Stomach (tissue), 9 donors: ENCODE data around the gene APCDD1. TPM values are rescaled to one million over a fixed set of nuclear protein-coding genes. Genes with fewer than 3 reads are reported as not detected.

Source experiments
- DNase-seq, 2 donors: peaks; one replicate each; pipeline versions ENCODE4 v3.0.0 to v3.0.0-alpha.2; 2013 to 2019
- H3K27ac ChIP-seq, 5 donors: fragments of 200-600 bp in 4 of 5; sonication (generic) in 4 of 5; one replicate each; pipeline ENCODE4 v1.5.1; 2013 to 2019; ENCODE audit warnings: mild to moderate bottlenecking in 1 of 5, moderate library complexity in 1 of 5
- H3K27me3 ChIP-seq, 3 donors: fragments of 200-600 bp; sonication (generic); one replicate each; pipeline ENCODE4 v1.5.1; 2017 to 2019; ENCODE audit warnings: mixed run types in 1 of 3
- H3K36me3 ChIP-seq, 4 donors: fragments of 200-600 bp; sonication (generic); 1 replicate in 3 of 4; 2 replicates in 1 of 4; pipeline ENCODE4 v1.5.1; 2016 to 2019
- H3K4me1 ChIP-seq, 4 donors: fragments of 200-600 bp; sonication (generic); one replicate each; pipeline ENCODE4 v1.5.1; 2016 to 2019
- H3K4me3 ChIP-seq, 4 donors: fragments of 200-600 bp; sonication (generic) in 3 of 4; one replicate each; pipeline ENCODE4 v1.5.1; 2016 to 2019; ENCODE audit warnings: mild to moderate bottlenecking in 1 of 4
- H3K9me3 ChIP-seq, 4 donors: fragments of 200-600 bp; sonication (generic); one replicate each; pipeline ENCODE4 v1.5.1; 2016 to 2019
- CTCF ChIP-seq, 7 experiments: fragments of 450-650 bp in 4 of 7; fragments of 200-600 bp in 3 of 7; sonication (generic) in 3 of 7; IDR thresholded peaks; one replicate each; pipeline ENCODE4 v1.5.1; 2016 to 2019; ENCODE audit warnings: antibody characterized with exemption in 7 of 7, control low read depth in 2 of 7, mild to moderate bottlenecking in 1 of 7
- EP300 ChIP-seq: sonication (generic); formaldehyde crosslinking; IDR thresholded peaks from one replicate; pipeline ENCODE4 v1.6.1; 2017; ENCODE audit warnings: antibody characterized with exemption
- POLR2A ChIP-seq, 4 donors: fragments of 450-650 bp; IDR thresholded peaks; one replicate each; pipeline ENCODE4 v1.6.1; 2016; ENCODE audit warnings: antibody characterized with exemption in 4 of 4, control low read depth in 2 of 4, mild to moderate bottlenecking in 1 of 4, moderate library complexity in 1 of 4
- POLR2AphosphoS5 ChIP-seq, 3 donors: sonication (generic); formaldehyde crosslinking; IDR thresholded peaks; one replicate each; pipeline ENCODE4 v1.6.1; 2016; ENCODE audit warnings: antibody characterized with exemption in 3 of 3
- WGBS, 5 donors: extraction: QIAGEN DNeasy Blood & Tissue Kit in 3 of 5; methylation state at CpG; one replicate each; pipeline versions ENCODE4 v1.1.5 to v1.1.7; 2013 to 2018; 5-methylcytosine and 5-hydroxymethylcytosine counted together
- intact Hi-C: fragments of 100-400 bp; cut with DNase I; formaldehyde crosslinking; loops from one replicate; pipeline ENCODE4 v1.15.1; 2023; ENCODE audit warnings: low total_unique reads
- polyA plus RNA-seq, 3 donors: library from polyadenylated mRNA; stranded (reverse); fragments of 200-250 nt; gene quantifications; one replicate each; pipeline ENCODE4 v1.2.3, GENCODE V29; 2013
- total RNA-seq, 5 donors: library from RNA; depleted of rRNA; stranded (reverse); fragments of >200 nt; gene quantifications; one replicate each; pipeline versions ENCODE4 v1.1.0 to v1.2.3, GENCODE V29; 2014 to 2016
- donor health status: healthy with polysubstance abuse.
- donor health status: Bipolar disorder and iron deficiency.
- donor health status: healthy.

Gene APCDD1
- total and polyA plus RNA-seq, 8 donors = 11.0 to 142 (median 25.9) TPM

DNA sequence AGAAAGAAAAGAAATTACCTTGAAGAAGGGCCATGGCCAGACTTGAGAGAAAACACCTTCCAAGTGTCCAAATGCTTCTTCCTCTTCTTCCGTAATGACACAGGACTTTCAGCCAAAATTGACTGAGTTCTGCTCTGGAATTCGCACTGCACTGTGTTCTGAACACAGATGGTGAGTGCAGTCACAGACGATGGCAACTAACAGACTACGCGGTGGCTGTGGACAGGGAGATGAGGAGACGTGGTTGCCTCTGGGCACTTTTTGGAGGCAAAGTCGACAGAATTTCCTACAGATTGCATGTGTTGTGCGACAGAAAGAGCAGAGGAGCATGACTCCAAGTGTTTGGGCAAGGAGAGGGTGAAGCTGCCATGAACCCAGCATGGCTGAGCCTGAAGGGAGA, 67.1 kb downstream of the APCDD1 start:
- TF ChIP-seq POLR2AphosphoS5 (IDR thresholded peaks at IDR 0.05) (no peak), EP300 (no peak), CTCF (IDR thresholded peaks at IDR 0.05) (no peak), POLR2A (IDR thresholded peaks at IDR 0.05) (no peak)
- no peaks in the 10 kb centered on the region for H3K9me3 ChIP-seq
- no peaks in the 10 kb centered on the region for H3K36me3 ChIP-seq
- no peak for DNase-seq
- no peak overlapping the region for H3K27ac ChIP-seq
- WGBS, 5 donors = 80 to 90% (median 86%) methylated on average over 8 of the region's 8 CpGs
- peaks cover 19 to 37% (median 31%) of the 10 kb centered on the region in 4 donors for H3K4me1 ChIP-seq
- H3K4me3 ChIP-seq = no peak overlapping the region
- intact Hi-C loops = loop anchor here (5.0 kb wide), 1 partner anchor 549 kb away; no protein-coding TSS in a partner anchor
- H3K27me3 ChIP-seq = no peaks in the 10 kb centered on the region

DNA sequence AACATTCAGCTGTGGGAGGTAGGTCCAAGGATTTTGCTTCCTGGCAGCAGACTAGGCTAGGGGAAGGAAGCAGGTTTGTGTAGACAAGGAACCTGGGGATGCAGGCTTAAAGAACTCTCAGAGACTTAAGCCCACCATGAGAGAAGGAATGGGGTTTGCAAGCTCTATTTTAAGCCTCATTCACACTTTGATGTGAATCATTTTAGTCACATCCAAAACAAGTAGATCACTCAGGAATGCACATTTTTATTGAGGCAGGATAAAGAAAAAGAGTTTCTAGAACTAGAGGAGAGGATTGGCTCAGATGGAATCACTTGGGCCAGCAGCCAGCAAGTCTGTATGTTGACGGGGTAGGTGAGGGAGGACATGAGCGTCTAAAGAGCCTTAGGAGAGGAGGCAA, 68.1 kb downstream of the APCDD1 start:
- no peaks in the 10 kb centered on the region for H3K9me3 ChIP-seq
- intact Hi-C loops = loop anchor here (5.0 kb wide), 1 partner anchor 550 kb away; no protein-coding TSS in a partner anchor
- H3K27ac ChIP-seq = no peak overlapping the region
- no peak overlapping the region for H3K4me3 ChIP-seq
- no peaks in the 10 kb centered on the region for H3K27me3 ChIP-seq
- DNase-seq = no peak
- TF ChIP-seq CTCF (IDR thresholded peaks at IDR 0.05) = no peak
- no peak for TF ChIP-seq EP300
- TF ChIP-seq POLR2A (IDR thresholded peaks at IDR 0.05) = no peak
- TF ChIP-seq POLR2AphosphoS5 (IDR thresholded peaks at IDR 0.05) = no peak
- H3K36me3 ChIP-seq = no peaks in the 10 kb centered on the region
- peaks cover 28 to 47% (median 40%) of the 10 kb centered on the region in 4 donors for H3K4me1 ChIP-seq
- WGBS, 5 donors = 68 to 83% (median 74%) methylated on average over 2 of the region's 2 CpGs

DNA sequence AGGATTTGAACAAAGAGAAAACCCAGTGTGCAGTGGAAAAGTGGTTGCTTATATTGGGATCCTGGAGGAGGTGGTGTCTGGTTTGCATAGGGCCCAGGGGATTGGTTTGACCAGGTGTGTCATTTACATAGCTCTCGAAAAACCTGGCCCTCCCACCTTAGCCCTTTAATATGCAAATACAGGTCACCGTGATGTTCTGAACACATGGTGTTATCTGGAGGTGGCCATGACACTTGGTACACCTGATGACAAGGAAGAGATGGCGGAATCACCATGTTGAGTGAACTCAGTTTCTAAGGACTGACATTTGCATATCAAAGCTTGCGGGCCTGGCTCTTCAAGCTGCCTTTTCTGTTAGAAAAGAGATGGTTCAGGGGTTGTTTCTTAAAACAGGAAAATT, 69.1 kb downstream of the APCDD1 start:
- no peak overlapping the region for H3K27ac ChIP-seq
- no peak for TF ChIP-seq POLR2AphosphoS5 (IDR thresholded peaks at IDR 0.05)
- TF ChIP-seq CTCF (IDR thresholded peaks at IDR 0.05) = no peak
- no peak for TF ChIP-seq EP300
- no peak for TF ChIP-seq POLR2A (IDR thresholded peaks at IDR 0.05)
- no peak overlapping the region for H3K4me3 ChIP-seq
- intact Hi-C loops = loop anchor here (5.0 kb wide), 1 partner anchor 551 kb away; no protein-coding TSS in a partner anchor
- no peaks in the 10 kb centered on the region for H3K27me3 ChIP-seq
- no peaks in the 10 kb centered on the region for H3K9me3 ChIP-seq
- H3K4me1 ChIP-seq = peaks cover 31 to 50% (median 42%) of the 10 kb centered on the region in 4 donors
- DNase-seq = no peak
- no peaks in the 10 kb centered on the region for H3K36me3 ChIP-seq
- WGBS, 5 donors = 75 to 85% (median 81%) methylated on average over 4 of the region's 4 CpGs

DNA sequence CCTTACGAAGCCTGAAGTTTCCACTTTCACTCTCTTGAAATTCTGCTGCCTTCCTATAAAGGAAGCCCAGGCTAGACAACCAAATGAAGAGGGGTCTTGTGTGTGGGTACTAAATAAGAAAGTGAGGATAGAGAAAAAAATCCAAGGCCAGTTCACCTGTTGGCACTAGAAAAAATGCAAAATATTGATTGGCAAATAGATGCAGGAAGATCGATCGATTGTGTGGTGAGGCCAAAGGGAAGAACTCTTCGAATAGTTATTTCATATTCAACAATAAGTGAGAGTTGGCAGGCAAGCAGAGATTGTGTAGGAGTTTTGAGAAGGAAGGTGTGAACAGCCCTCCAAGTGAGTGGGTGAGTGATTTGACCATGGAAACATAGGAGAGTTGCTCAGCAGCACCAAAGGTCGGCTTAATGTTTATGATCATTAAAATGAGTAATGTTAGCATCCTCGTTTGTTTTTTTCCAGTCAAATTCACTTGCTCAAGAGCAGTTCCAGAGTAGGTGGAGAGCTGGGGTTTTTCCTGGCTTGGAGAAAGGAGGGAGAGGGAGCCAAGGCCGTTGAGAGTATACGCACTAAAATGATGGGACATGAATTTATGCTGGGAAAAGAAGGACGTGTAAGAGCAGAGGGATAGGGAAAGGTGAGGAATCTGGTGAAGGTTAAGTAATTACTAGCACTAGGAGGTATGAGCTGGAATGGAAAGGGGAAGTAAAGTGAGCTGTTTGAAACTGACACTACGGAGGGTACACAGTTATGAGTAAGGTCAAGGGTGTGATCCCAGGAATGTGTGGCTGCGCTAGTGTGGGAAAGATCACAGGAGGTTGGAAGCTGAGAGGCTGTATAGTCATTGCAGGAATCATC, 70.3 kb downstream of the APCDD1 start:
- Histone ChIP-seq H3K27ac (peak overlapping the region in 4 of 5 donors; percentile 92 to 97 (median 96)), H3K4me3 (peak overlapping the region in 3 of 4 donors; percentile 87 to 92 (median 91)), H3K4me1 (peaks cover 28 to 50% (median 38%) of the 10 kb centered on the region in 4 donors), H3K27me3 (no peaks in the 10 kb centered on the region), H3K36me3 (no peaks in the 10 kb centered on the region), H3K9me3 (no peaks in the 10 kb centered on the region)
- peak in 1 of 2 donors; percentile 47 for DNase-seq
- TF ChIP-seq CTCF (IDR thresholded peaks at IDR 0.05) (no peak), POLR2AphosphoS5 (IDR thresholded peaks at IDR 0.05) (no peak), EP300 (no peak), POLR2A (IDR thresholded peaks at IDR 0.05) (no peak)
- WGBS, 5 donors = 57 to 64% (median 61%) methylated on average over 11 of the region's 11 CpGs
- intact Hi-C loops = loop anchor here (5.0 kb wide), 1 partner anchor 552 kb away; no protein-coding TSS in a partner anchor
